Caco-2 (cell line): Measurements from ENCODE around the gene HINFP. TPM values are rescaled to one million over a fixed set of nuclear protein-coding genes. Genes with fewer than 3 reads are reported as not detected.

ENCODE experiments used
- BruUV-seq: library from RNA; stranded (reverse); fragments of 400-500 nt; replicated peaks from 2 replicates; lab custom pipeline; 2021; lab: Mats Ljungman, UMichigan
- CTCF ChIA-PET: fragments of 300-600 bp; sonication (Branson Sonifier 250); formaldehyde crosslinking; loops from one replicate; lab custom pipeline; 2022; ENCODE audit warnings: antibody characterized with exemption; lab: Charles Lee
- POLR2A ChIA-PET: fragments of 300-600 bp; sonication (Branson Sonifier 250); formaldehyde crosslinking; loops from one replicate; lab custom pipeline; 2022; ENCODE audit warnings: antibody characterized with exemption; lab: Charles Lee
- DNase-seq, 2 experiments: peaks; one replicate each; pipeline versions ENCODE4 v3.0.0 to v3.0.0-alpha.2; 2020 to 2022
- H3K27me3 ChIP-seq: replicated peaks from 2 replicates; pipeline ENCODE4 v1.6.0; 2011; ENCODE audit warnings: low read length; ENCODE audit not compliant: control insufficient read depth, insufficient read depth
- H3K36me3 ChIP-seq: 2 replicates; pipeline ENCODE4 v1.5.1; 2011; ENCODE audit warnings: low read length; ENCODE audit not compliant: control insufficient read depth, insufficient read depth
- H3K4me1 ChIP-seq: fragments of 250-450 bp; sonication (Bioruptor Pico); 2 replicates; pipeline ENCODE4 v1.5.1; 2020; ENCODE audit warnings: mild to moderate bottlenecking
- H3K4me3 ChIP-seq: 2 replicates; pipeline ENCODE4 v1.5.1; 2011; ENCODE audit warnings: low read depth, mild to moderate bottlenecking, control low read depth, low read length
- H3K9me3 ChIP-seq: fragments of 250-450 bp; sonication (Bioruptor Pico); 2 replicates; pipeline ENCODE4 v1.5.1; 2020; ENCODE audit warnings: mild to moderate bottlenecking, moderate library complexity
- H3K27ac Mint-ChIP-seq: one replicate; pipeline ENCODE4 v1.8.0; 2022; ENCODE audit warnings: mixed read lengths; ENCODE audit not compliant: unreplicated experiment
- H3K27me3 Mint-ChIP-seq: one replicate; pipeline ENCODE4 v1.8.0; 2022; ENCODE audit warnings: mixed read lengths; ENCODE audit not compliant: insufficient read depth, unreplicated experiment
- H3K36me3 Mint-ChIP-seq: one replicate; pipeline ENCODE4 v1.8.0; 2022; ENCODE audit warnings: mild to moderate bottlenecking, mixed read lengths; ENCODE audit not compliant: insufficient read depth, unreplicated experiment
- H3K4me1 Mint-ChIP-seq: one replicate; pipeline ENCODE4 v1.8.0; 2022; ENCODE audit warnings: low read depth, mixed read lengths; ENCODE audit not compliant: unreplicated experiment
- H3K4me3 Mint-ChIP-seq: one replicate; pipeline ENCODE4 v1.8.0; 2022; ENCODE audit warnings: mild to moderate bottlenecking, moderate library complexity, mixed read lengths; ENCODE audit not compliant: unreplicated experiment
- H3K9me3 Mint-ChIP-seq: one replicate; pipeline ENCODE4 v1.8.0; 2022; ENCODE audit warnings: mixed read lengths; ENCODE audit not compliant: unreplicated experiment
- CTCF ChIP-seq, 2 experiments: fragments of 200-600 bp in 1 of 2; IDR thresholded peaks; 1 replicate in 1 of 2; 2 replicates in 1 of 2; pipeline versions ENCODE4 v1.5.1 to v1.8.0; 2011 to 2022; ENCODE audit warnings: antibody characterized with exemption in 1 of 2, control low read depth in 1 of 2, inconsistent platforms in 1 of 2, low read depth in 1 of 2, low read length in 1 of 2, mild to moderate bottlenecking in 1 of 2, moderate library complexity in 1 of 2; ENCODE audit not compliant: insufficient read depth in 1 of 2, severe bottlenecking in 1 of 2, unreplicated experiment in 1 of 2
- intact Hi-C: fragments of 100-400 bp; cut with micrococcal nuclease; formaldehyde crosslinking; loops from one replicate; pipeline ENCODE4 v1.10.0; 2022; ENCODE audit not compliant: unreplicated experiment
- total RNA-seq: library from RNA; stranded (reverse); gene quantifications from 2 replicates; pipeline ENCODE4 v1.2.3, GENCODE V29; 2022

The HINFP gene
- total RNA-seq, 1 experiment from 2014 or later, result 61.6 TPM

- H3K9me3 Mint-ChIP-seq, result no peaks in the 10 kb centered on the region
- DNase-seq, result no peak
- H3K27me3 Mint-ChIP-seq, result no peaks in the 10 kb centered on the region
- no peak for TF ChIP-seq CTCF (IDR thresholded peaks at IDR 0.05; ENCODE audit: insufficient read depth in 1 of 2, low read depth in 1 of 2, low read length in 1 of 2, severe bottlenecking in 1 of 2, unreplicated experiment in 1 of 2)
- intact Hi-C loops, result no loop called here
- H3K4me1 Mint-ChIP-seq, result peaks cover 5% of the 10 kb centered on the region
- ChIA-PET CTCF (no interaction called here), POLR2A (no interaction called here)
- no peak overlapping the region for H3K4me3 ChIP-seq
- no TSS peak for BruUV-seq
- no peaks in the 10 kb centered on the region for H3K27me3 ChIP-seq
- peaks cover 20% of the 10 kb centered on the region for H3K36me3 Mint-ChIP-seq
- H3K36me3 ChIP-seq, result 0 out of 2 replicates have a peak, but pooled peaks cover 2% of the 10 kb centered on the region
- H3K27ac Mint-ChIP-seq, result no peak overlapping the region
- H3K9me3 ChIP-seq, result no peaks in the 10 kb centered on the region
- H3K4me1 ChIP-seq, result peaks cover 3% of the 10 kb centered on the region; the same call in 1 of the 2 replicates
- H3K4me3 Mint-ChIP-seq, result no peak overlapping the region
Measured at GRCh38 chr11:119113716-119114115, 7.7 kb upstream of the HINFP start.

- CTCF ChIA-PET, result no interaction called here
- BruUV-seq, result no TSS peak
- Mint-ChIP-seq H3K36me3 (peaks cover 14% of the 10 kb centered on the region), H3K4me1 (no peaks in the 10 kb centered on the region), H3K4me3 (no peak overlapping the region), H3K27ac (no peak overlapping the region), H3K9me3 (no peaks in the 10 kb centered on the region), H3K27me3 (no peaks in the 10 kb centered on the region)
- Histone ChIP-seq H3K4me3 (no peak overlapping the region), H3K27me3 (no peaks in the 10 kb centered on the region), H3K9me3 (no peaks in the 10 kb centered on the region), H3K4me1 (no peaks in the 10 kb centered on the region), H3K36me3 (0 out of 2 replicates have a peak, but pooled peaks cover 2% of the 10 kb centered on the region)
- POLR2A ChIA-PET, result no interaction called here
- DNase-seq, result no peak
- intact Hi-C loops, result no loop called here
- no peak for TF ChIP-seq CTCF (IDR thresholded peaks at IDR 0.05; ENCODE audit: insufficient read depth in 1 of 2, low read depth in 1 of 2, low read length in 1 of 2, severe bottlenecking in 1 of 2, unreplicated experiment in 1 of 2)
Measured at GRCh38 chr11:119114351-119114750, 7.0 kb upstream of the HINFP start.

- H3K4me3 Mint-ChIP-seq, result no peak overlapping the region
- intact Hi-C loops, result no loop called here
- no peaks in the 10 kb centered on the region for H3K9me3 Mint-ChIP-seq
- Histone ChIP-seq H3K4me3 (no peak overlapping the region), H3K36me3 (0 out of 2 replicates have a peak, but pooled peaks cover 2% of the 10 kb centered on the region), H3K27me3 (no peaks in the 10 kb centered on the region), H3K4me1 (0 out of 2 replicates have a peak, but pooled peaks cover 4% of the 10 kb centered on the region), H3K9me3 (no peaks in the 10 kb centered on the region)
- H3K27ac Mint-ChIP-seq, result no peak overlapping the region
- DNase-seq, result no peak
- ChIA-PET CTCF (interaction anchor here (1.2 kb wide), 1 partner anchor 13 kb away, joined by 4 read pairs; no protein-coding TSS in a partner anchor), POLR2A (interaction anchor here (0.6 kb wide), 1 partner anchor 14 kb away, joined by 7 read pairs; the partner anchor contains the start of gene DPAGT1)
- H3K27me3 Mint-ChIP-seq, result no peaks in the 10 kb centered on the region
- no TSS peak for BruUV-seq
- H3K36me3 Mint-ChIP-seq, result peaks cover 15% of the 10 kb centered on the region
- no peak for TF ChIP-seq CTCF (IDR thresholded peaks at IDR 0.05; ENCODE audit: insufficient read depth in 1 of 2, low read depth in 1 of 2, low read length in 1 of 2, severe bottlenecking in 1 of 2, unreplicated experiment in 1 of 2)
- peaks cover 7% of the 10 kb centered on the region for H3K4me1 Mint-ChIP-seq
Measured at GRCh38 chr11:119115484-119116234, 5.7 kb upstream of the HINFP start.
